Glomerular visceral epithelial cell (primary cell): Measurements from ENCODE around the gene UBR4.

Experiments
- DNase-seq: peaks from one replicate; pipeline ENCODE4 v3.0.0-alpha.2; 2016; ENCODE audit errors: extremely low spot score

UBR4 gene

GRCh38 chr1:19140465-19140864, 69.6 kb downstream of the UBR4 start:
- DNase-seq = no peak

- no peak for DNase-seq
Measured at GRCh38 chr1:19139711-19140110, 70.4 kb downstream of the UBR4 start.

- DNase-seq = no peak
Measured at GRCh38 chr1:19138958-19139581, 71.0 kb downstream of the UBR4 start.

GRCh38 chr1:19138331-19138730, 71.7 kb downstream of the UBR4 start:
- DNase-seq = no peak

- DNase-seq = no peak
Measured at GRCh38 chr1:19137158-19137557, 72.9 kb downstream of the UBR4 start.

GRCh38 chr1:19133360-19133759, 76.7 kb downstream of the UBR4 start:
- DNase-seq = no peak

GRCh38 chr1:19130468-19130867, 79.6 kb downstream of the UBR4 start:
- DNase-seq = no peak

GRCh38 chr1:19128968-19129514, 81.0 kb downstream of the UBR4 start:
- DNase-seq = no peak

- no peak for DNase-seq
Measured at GRCh38 chr1:19124273-19124672, 85.8 kb downstream of the UBR4 start.

GRCh38 chr1:19123837-19124236, 86.2 kb downstream of the UBR4 start:
- no peak for DNase-seq

GRCh38 chr1:19122668-19123067, 87.4 kb downstream of the UBR4 start:
- DNase-seq = no peak

GRCh38 chr1:19121192-19121591, 88.9 kb downstream of the UBR4 start:
- DNase-seq = no peak

- no peak for DNase-seq
Measured at GRCh38 chr1:19120070-19120469, 90.0 kb downstream of the UBR4 start.

GRCh38 chr1:19115082-19115808, 94.8 kb downstream of the UBR4 start:
- DNase-seq = no peak

- DNase-seq = peak; percentile 67
Measured at GRCh38 chr1:19113697-19114092, 96.4 kb downstream of the UBR4 start.

- no peak for DNase-seq
Measured at GRCh38 chr1:19112891-19113696, 97.0 kb downstream of the UBR4 start.

GRCh38 chr1:19110257-19110927, 99.7 kb downstream of the UBR4 start:
- peak; percentile 94 for DNase-seq

GRCh38 chr1:19109545-19109944, 100.5 kb downstream of the UBR4 start:
- no peak for DNase-seq

- no peak for DNase-seq
Measured at GRCh38 chr1:19101244-19101643, 108.8 kb downstream of the UBR4 start.

- no peak for DNase-seq
Measured at GRCh38 chr1:19100028-19100427, 110.0 kb downstream of the UBR4 start.

- no peak for DNase-seq
Measured at GRCh38 chr1:19096990-19097389, 113.1 kb downstream of the UBR4 start.
